GM18517 (cell line): ENCODE data around the gene CSRP1.

Source experiments
- ATAC-seq: cut with Tn5 transposase; IDR thresholded peaks from one replicate; pipeline ENCODE4 v1.9.1; 2021; ENCODE audit warnings: mild to moderate bottlenecking, moderate library complexity; ENCODE audit not compliant: unreplicated experiment

CSRP1 gene

GRCh38 chr1:201460814-201461644 lies 45.9 kb downstream of the CSRP1 start:
- ATAC-seq: no peak

- no peak for ATAC-seq
Measured at GRCh38 chr1:201459775-201460174, 47.1 kb downstream of the CSRP1 start.

- no peak for ATAC-seq
Measured at GRCh38 chr1:201459052-201459451, 47.9 kb downstream of the CSRP1 start.

- no peak for ATAC-seq
Measured at GRCh38 chr1:201457508-201457960, 49.4 kb downstream of the CSRP1 start.

- no peak for ATAC-seq
Measured at GRCh38 chr1:201456499-201457309, 50.2 kb downstream of the CSRP1 start.

- no peak for ATAC-seq
Measured at GRCh38 chr1:201455098-201455497, 51.8 kb downstream of the CSRP1 start.

- no peak for ATAC-seq
Measured at GRCh38 chr1:201454608-201455007, 52.3 kb downstream of the CSRP1 start.

GRCh38 chr1:201452866-201453265 lies 54.1 kb downstream of the CSRP1 start:
- no peak for ATAC-seq

GRCh38 chr1:201450721-201451291 lies 56.1 kb downstream of the CSRP1 start:
- no peak for ATAC-seq

GRCh38 chr1:201448990-201449389 lies 57.9 kb downstream of the CSRP1 start:
- ATAC-seq: no peak

- ATAC-seq: peak; percentile 56
Measured at GRCh38 chr1:201447903-201448871, 58.7 kb downstream of the CSRP1 start.

- ATAC-seq: no peak
Measured at GRCh38 chr1:201445310-201445709, 61.6 kb downstream of the CSRP1 start.

- ATAC-seq: no peak
Measured at GRCh38 chr1:201444792-201445191, 62.1 kb downstream of the CSRP1 start.

GRCh38 chr1:201443747-201444146 lies 63.2 kb downstream of the CSRP1 start:
- no peak for ATAC-seq

- no peak for ATAC-seq
Measured at GRCh38 chr1:201436969-201437368, 70.0 kb downstream of the CSRP1 start.

GRCh38 chr1:201436393-201436792 lies 70.5 kb downstream of the CSRP1 start:
- no peak for ATAC-seq

- ATAC-seq: no peak
Measured at GRCh38 chr1:201434266-201434665, 72.7 kb downstream of the CSRP1 start.

- no peak for ATAC-seq
Measured at GRCh38 chr1:201433609-201434008, 73.3 kb downstream of the CSRP1 start.
